Activated naive CD8-positive, alpha-beta T cell treated with anti-CD3 and anti-CD28 coated beads, Interleukin-2, amount 50 U/mL, for 24 hours (primary cell): Measurements from ENCODE around the gene ASB18.

Experiments
- ATAC-seq: fragments of 150-1000 bp; cut with Tn5 transposase; one replicate; pipeline ENCODE4 v1.10.0; 2021
- DNase-seq: peaks from one replicate; pipeline ENCODE4 v3.0.0; 2021
- H3K27ac Mint-ChIP-seq: one replicate; pipeline ENCODE4 v1.8.0; 2021; ENCODE audit warnings: mild to moderate bottlenecking, mixed read lengths
- H3K27me3 Mint-ChIP-seq: one replicate; pipeline ENCODE4 v1.8.0; 2021; ENCODE audit warnings: mixed read lengths
- H3K36me3 Mint-ChIP-seq: one replicate; pipeline ENCODE4 v1.8.0; 2021; ENCODE audit warnings: low read depth, mixed read lengths
- H3K4me1 Mint-ChIP-seq: one replicate; pipeline ENCODE4 v1.8.0; 2021; ENCODE audit warnings: mixed read lengths
- H3K4me3 Mint-ChIP-seq: one replicate; pipeline ENCODE4 v1.8.0; 2021; ENCODE audit warnings: mild to moderate bottlenecking, moderate library complexity, mixed read lengths
- H3K9me3 Mint-ChIP-seq: one replicate; pipeline ENCODE4 v1.8.0; 2021; ENCODE audit warnings: mixed read lengths

Gene ASB18

DNA sequence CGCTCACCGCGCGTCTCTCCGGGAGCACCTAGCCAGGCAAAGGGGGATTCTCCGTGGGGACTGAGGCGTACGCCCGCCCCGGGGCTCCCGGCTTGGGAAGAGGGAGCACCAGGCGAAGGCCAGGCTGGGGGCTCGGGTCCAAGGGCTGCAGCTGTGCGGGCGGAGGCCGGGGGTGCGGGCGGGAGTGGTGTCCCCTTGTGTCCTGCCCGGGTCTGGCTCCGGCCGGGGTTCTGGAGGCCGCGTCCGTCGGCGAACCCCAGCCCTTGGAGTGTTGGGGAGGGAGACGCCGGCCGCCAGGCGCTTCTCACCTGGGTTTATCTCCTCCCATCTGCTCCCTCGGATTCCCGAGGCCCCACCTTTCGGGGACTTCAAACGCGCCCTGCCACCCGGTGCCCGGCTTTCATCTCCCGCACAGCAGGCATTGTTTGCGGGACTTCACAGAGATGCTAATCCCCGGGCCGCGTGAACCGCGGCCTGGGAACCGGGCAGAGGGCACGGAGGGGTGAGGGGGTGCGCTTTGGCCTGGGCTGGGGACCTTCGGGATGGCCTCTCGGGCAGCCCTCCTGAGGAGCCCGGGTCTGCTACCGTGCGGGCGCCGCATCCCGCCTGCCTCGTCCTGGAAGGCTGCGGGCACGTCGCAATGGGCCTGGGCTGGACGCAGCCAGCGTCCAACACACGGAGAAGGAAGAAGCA, 91.0 kb downstream of the ASB18 start:
- no peak overlapping the region for H3K27ac Mint-ChIP-seq
- no peak for DNase-seq
- H3K4me3 Mint-ChIP-seq: no peak overlapping the region
- no peaks in the 10 kb centered on the region for H3K9me3 Mint-ChIP-seq
- H3K36me3 Mint-ChIP-seq: no peaks in the 10 kb centered on the region
- ATAC-seq: no peak
- H3K27me3 Mint-ChIP-seq: peaks cover 83% of the 10 kb centered on the region
- peaks cover 10% of the 10 kb centered on the region for H3K4me1 Mint-ChIP-seq

DNA sequence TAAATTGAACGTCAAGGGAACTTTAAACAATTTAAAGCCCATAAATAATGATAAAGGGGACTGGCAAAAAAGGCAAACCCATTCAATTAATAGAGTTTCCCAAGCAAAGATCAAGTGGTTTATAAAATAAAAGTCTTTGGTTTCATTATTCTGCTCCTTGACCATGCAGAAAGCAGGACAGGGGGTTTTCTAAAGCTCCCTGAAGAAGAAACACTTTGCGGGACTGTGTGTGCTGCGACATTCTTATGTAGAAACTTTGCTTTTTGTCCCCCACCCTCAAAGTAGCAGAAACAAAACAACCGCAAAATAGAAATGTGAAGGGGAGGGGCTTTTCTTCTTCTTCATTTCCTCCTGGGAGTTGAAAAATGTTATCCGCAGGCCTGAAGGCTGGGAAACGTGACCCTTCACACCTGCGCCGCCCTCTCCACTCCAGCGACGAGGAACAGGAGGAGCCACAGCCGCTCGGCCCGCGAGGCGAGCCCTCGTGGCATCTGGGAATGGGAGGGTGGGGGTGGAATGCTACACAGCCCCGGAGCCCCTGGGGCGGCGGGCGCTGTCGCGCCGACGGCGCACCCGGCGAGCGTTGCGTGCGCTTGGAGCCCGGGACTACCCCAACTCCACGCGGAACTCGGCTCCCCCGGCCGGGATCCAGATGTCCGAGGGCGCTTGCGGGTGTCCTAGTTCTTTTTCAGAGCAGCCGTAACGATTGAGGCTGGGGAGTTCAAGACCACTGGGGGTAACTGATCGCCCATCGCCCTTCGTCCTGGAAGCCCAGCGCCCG, 91.8 kb downstream of the ASB18 start:
- DNase-seq (no peak), ATAC-seq (no peak)
- no peak overlapping the region for H3K4me3 Mint-ChIP-seq
- H3K27me3 Mint-ChIP-seq: peaks cover 75% of the 10 kb centered on the region
- no peaks in the 10 kb centered on the region for H3K36me3 Mint-ChIP-seq
- H3K9me3 Mint-ChIP-seq: no peaks in the 10 kb centered on the region
- H3K4me1 Mint-ChIP-seq: peaks cover 8% of the 10 kb centered on the region
- H3K27ac Mint-ChIP-seq: no peak overlapping the region

DNA sequence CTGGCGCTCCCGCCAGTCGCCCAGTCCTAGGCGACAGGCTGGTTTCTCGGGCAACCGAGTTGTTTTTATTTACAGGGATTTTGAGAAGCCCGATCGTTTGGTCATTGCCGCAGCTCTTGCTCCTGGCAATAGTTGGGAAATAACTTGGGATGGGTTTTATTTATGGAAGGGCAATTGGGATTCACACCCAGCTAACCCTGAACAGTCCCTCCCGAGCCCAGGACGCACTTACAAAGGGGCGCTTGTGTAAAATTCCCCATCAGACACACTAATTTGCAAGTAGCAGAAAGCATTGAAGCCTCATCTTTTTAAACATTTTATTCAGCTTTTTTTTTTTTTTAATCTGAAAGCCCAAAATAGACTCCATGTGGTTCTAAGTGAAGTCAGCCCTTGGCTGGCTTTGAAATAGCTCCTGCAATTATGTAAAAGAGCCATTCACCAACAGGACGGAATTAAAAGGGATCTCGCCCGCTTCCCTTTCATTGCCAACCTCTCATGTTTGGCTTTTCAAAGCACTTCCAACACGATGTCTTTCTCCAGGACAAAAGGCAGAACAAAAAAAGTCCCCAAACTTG, 92.4 kb downstream of the ASB18 start:
- H3K4me3 Mint-ChIP-seq: no peak overlapping the region
- peaks cover 10% of the 10 kb centered on the region for H3K4me1 Mint-ChIP-seq
- H3K9me3 Mint-ChIP-seq: no peaks in the 10 kb centered on the region
- no peak overlapping the region for H3K27ac Mint-ChIP-seq
- H3K27me3 Mint-ChIP-seq: peaks cover 72% of the 10 kb centered on the region
- ATAC-seq (no peak), DNase-seq (no peak)
- H3K36me3 Mint-ChIP-seq: no peaks in the 10 kb centered on the region

DNA sequence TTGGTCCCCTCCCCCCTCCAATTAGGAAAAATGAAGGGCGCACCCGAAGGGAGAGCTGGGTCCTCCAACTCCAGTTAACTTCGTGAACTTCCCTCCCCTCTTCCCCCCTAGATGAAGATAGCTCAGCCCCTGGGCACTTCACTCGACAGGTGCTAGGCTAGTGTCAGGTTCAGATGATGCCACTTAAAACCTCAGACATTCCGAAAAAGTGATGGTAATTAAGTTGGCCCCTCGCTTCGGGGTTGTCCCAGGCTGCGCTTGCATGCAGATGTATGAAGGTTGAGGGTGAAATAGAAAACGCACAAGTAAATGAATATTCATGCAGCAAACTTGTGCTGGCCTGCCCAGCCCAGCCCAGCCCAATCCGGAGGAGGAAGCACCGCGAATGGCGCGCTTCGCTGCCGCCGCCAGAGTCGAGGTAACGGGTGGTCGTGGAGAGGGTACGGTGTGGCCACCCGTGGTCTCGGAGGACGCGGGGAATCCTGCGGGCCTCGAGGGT, 93.0 kb downstream of the ASB18 start:
- H3K27me3 Mint-ChIP-seq: peaks cover 72% of the 10 kb centered on the region
- H3K4me1 Mint-ChIP-seq: peaks cover 14% of the 10 kb centered on the region
- ATAC-seq: no peak
- no peak overlapping the region for H3K27ac Mint-ChIP-seq
- DNase-seq: no peak
- H3K9me3 Mint-ChIP-seq: no peaks in the 10 kb centered on the region
- no peaks in the 10 kb centered on the region for H3K36me3 Mint-ChIP-seq
- H3K4me3 Mint-ChIP-seq: no peak overlapping the region

DNA sequence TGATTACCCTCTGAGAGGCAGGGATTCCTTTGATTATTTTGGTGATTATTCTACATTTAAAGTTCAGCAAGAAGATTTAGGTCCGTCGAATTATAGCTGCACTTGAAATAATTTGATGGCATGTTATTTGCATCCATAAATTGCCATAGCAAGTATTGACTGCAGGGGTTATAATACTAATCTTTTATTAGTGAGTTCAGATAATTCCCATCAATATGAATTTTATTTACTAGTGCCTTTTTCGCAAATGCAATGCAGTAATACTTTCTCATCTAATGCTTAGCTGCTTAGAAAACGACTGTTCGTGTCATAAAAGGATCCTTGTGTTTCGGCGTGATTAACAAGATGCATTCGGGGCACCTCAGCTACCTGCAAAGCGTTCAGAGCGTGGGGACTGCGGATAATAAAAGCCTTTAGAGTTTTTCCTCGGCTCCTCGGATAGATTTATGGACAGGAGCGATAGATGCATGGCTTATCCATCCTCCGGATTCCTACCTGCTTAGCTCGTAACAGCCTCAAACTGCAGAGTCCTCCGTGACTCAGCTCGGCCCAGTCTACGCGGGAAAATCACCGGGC, 93.5 kb downstream of the ASB18 start:
- ATAC-seq (no peak), DNase-seq (no peak)
- Mint-ChIP-seq H3K9me3 (no peaks in the 10 kb centered on the region), H3K4me3 (no peak overlapping the region), H3K4me1 (peaks cover 16% of the 10 kb centered on the region), H3K36me3 (no peaks in the 10 kb centered on the region), H3K27me3 (peaks cover 72% of the 10 kb centered on the region), H3K27ac (peak overlapping the region; percentile 42)

DNA sequence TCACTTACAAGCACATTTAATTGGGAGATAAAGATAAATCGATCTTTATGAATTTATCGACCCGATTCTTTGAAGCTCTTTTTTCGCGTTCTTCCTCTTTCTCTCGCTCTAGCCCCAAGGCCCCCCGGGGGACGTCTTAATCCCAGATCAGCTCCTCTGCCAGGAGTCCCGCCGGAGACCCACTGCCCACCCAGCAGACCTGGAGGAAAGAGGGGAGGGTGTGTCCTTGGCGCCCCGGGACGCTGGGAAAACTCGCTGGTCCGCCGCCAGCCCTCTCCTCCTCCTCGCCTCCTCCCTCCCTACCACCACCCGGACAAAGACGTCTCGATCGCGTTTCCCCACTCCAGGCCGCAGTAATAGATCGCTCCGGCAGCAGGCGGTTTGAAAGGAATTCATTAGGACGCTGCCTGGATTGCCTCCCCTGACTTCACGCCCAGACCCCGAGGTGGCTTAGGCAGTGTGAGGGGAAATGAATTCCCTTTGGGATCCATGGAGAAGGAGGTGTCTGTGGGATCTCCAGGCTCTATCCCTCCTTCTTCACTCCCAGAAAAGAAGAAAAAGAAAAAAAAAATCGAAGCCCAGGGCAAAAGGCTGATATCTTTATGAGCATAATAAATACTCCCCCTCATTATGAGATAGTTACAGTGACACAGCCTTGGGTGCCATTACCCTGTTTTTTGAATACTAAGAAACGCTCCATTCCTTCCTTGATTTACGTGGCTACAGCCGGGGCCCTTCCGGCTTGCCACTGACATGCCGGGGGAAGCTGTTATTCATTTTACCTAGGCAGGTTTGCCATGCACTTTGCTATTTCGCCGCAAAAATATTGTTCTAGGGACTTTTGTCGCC, 94.2 kb downstream of the ASB18 start:
- H3K4me3 Mint-ChIP-seq: no peak overlapping the region
- peaks cover 16% of the 10 kb centered on the region for H3K4me1 Mint-ChIP-seq
- no peak for DNase-seq
- ATAC-seq: no peak
- no peaks in the 10 kb centered on the region for H3K36me3 Mint-ChIP-seq
- peak overlapping the region; percentile 42 for H3K27ac Mint-ChIP-seq
- H3K27me3 Mint-ChIP-seq: peaks cover 73% of the 10 kb centered on the region
- H3K9me3 Mint-ChIP-seq: no peaks in the 10 kb centered on the region

DNA sequence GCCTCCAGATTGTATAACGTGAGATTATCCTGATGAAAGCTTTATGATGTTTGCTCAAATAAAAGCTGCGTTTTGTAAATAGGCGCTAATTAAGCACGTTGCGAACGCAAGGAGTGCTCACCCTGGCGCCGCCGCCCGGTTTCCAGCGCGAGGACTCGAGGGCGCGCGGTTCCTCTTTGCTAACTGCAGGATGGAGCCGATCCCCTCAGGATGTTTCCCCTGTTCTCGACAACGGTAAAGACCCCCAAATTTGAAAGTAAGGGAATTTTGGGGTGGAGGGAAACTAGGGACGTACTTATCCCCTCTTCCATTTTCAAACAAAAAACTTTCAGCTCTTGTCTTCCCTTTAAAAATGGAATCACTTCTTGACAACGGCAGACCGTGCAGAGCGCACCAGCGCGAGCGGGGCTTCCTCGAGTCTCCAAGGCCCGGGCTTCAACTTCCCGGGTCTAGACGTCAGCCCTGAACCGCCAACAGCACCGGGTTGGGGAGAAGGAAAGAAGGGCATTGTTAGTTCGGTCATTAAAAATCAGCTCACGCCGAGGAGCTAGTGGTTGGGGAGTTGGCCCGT, 95.0 kb downstream of the ASB18 start:
- H3K4me3 Mint-ChIP-seq: no peak overlapping the region

DNA sequence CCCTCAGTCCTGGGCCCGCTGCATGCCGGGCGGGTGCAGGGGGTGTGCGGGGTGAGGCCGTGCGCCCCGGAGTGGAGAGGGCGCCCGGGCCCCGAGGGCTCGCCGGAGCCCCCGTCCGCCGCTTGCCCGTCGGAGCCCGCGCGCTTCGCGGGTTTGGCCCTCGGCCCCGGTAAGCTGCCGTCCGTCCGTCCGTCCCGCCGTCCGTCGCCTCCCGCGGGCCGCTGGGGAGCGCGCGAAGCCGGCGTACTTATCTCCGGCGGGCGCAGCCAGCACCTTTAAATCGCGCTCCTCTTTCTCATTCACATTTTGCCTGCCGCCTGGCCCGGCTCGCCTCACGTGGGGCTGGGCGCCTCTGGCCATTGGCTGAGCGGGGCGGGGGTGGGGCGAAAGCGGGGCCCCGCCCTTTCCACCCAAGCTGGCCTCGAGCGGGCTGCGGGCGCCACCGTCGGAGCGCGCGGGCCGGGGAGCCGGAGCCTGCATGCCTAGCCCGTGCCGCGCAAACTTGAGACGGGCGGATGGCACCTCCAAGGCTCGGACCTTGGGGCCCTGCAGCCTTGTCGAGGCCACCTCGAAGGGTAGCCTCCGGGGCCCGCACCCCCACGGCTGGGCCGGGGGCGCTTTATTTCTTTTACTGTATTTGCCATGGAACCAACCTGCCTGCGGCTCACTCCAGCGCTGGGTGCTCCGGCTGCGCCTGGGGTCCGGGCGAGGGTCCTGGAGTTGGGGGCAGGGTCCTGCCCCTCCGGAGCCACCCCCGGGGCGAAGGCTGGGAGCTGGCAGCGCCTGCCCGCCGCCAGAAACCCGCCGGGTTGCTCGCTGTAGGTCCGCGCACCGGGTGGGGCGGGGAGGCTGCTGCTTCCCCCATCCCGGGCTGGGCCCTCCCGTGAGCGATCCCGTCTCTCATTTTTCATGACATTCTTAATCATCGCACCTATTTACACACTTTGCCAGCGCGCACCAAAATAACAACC, 95.8 kb downstream of the ASB18 start, which contains the start of gene GBX2:
Gene GBX2 (minus strand): TSS at position 277 of the 971 bp plus-strand sequence. CDS start 415 bp downstream, outside the sequence.
- DNase-seq (no peak), ATAC-seq (no peak)
- Mint-ChIP-seq H3K4me3 (no peak within 1 kb of the TSS), H3K36me3 (no peaks in the 10 kb centered on the region), H3K27ac (no peak within 1 kb of the TSS), H3K4me1 (peaks cover 17% of the 10 kb centered on the region), H3K9me3 (no peaks in the 10 kb centered on the region), H3K27me3 (peaks cover 61% of the 10 kb centered on the region)

More for the DNA sequence above, 95.0 kb downstream of the ASB18 start:
- Mint-ChIP-seq H3K9me3 (no peaks in the 10 kb centered on the region), H3K36me3 (no peaks in the 10 kb centered on the region), H3K27ac (peak overlapping the region; percentile 39), H3K27me3 (peaks cover 70% of the 10 kb centered on the region), H3K4me1 (peaks cover 17% of the 10 kb centered on the region)
- ATAC-seq: no peak
- no peak for DNase-seq

DNA sequence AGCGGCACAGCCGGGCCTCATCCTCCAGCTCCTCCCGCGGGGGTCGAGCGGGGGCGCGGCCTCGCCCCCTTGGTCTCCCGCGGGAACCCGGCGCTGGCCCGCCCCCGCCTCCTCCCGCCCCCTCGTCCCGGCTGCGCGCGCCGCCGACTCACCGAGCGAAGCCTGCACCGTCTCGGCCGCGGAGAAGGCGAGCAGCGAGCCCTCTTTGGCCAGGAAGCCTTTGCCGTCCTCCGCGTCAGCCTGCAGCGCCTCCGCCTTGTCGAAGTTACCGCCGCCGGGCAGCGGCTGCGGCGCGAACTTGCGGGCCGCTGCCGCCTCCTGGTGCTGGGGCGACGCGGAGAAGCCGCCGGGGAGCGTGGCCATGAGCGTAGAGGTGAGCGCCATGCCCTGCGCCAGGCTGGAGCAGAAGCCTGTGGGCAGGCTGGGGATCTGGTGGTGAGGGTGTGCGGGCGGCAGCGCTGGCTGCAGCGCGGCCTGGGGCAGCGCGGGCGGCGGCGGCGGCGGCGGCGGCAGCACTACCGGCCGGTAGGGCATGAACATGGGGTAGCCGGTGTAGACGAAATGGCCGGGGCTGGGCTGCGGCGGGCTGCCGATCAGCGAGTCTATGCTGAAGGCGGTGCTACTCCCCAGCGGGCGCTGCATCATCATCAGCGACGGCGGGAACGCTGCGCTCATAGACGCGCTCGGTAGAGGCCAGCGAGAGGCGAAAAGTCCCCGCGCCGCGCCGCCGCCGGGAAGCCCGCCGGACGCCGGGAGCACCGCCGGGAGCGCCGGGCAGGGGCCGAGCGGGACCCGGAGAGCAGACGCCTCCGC, 96.7 kb downstream of the ASB18 start:
- DNase-seq: no peak
- Mint-ChIP-seq H3K27me3 (peaks cover 64% of the 10 kb centered on the region), H3K36me3 (no peaks in the 10 kb centered on the region), H3K4me1 (peaks cover 17% of the 10 kb centered on the region), H3K27ac (no peak overlapping the region), H3K4me3 (no peak overlapping the region), H3K9me3 (no peaks in the 10 kb centered on the region)
- ATAC-seq: no peak

DNA sequence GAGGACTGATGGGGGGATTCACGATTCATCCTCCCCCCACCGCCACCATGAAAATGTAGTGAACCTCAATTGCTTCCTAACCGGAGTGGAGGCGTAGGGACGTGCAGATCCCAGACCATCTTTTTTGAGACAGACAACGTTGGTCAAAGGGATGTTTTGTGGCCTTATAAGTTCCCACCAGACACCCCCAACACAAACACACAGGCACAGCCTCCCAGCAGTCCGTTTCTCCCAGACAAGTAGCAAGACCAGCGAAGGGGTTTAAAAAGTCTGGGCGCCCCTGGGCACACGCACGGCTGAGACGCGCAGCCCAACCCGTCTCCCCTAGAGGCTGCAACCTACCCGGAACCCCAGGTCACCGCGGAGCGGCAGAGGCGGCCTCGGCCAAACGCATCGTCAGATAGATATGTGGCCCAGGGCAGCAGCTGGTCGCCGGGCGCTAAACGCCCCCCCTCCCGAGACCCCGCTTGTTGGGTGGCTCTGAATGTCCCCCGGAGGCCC, 97.4 kb downstream of the ASB18 start:
- H3K27ac Mint-ChIP-seq: no peak overlapping the region
- no peaks in the 10 kb centered on the region for H3K36me3 Mint-ChIP-seq
- peak overlapping the region; percentile 17 for H3K4me3 Mint-ChIP-seq
- H3K27me3 Mint-ChIP-seq: peaks cover 63% of the 10 kb centered on the region
- H3K4me1 Mint-ChIP-seq: peaks cover 17% of the 10 kb centered on the region
- no peak for DNase-seq
- no peaks in the 10 kb centered on the region for H3K9me3 Mint-ChIP-seq
- no peak for ATAC-seq

DNA sequence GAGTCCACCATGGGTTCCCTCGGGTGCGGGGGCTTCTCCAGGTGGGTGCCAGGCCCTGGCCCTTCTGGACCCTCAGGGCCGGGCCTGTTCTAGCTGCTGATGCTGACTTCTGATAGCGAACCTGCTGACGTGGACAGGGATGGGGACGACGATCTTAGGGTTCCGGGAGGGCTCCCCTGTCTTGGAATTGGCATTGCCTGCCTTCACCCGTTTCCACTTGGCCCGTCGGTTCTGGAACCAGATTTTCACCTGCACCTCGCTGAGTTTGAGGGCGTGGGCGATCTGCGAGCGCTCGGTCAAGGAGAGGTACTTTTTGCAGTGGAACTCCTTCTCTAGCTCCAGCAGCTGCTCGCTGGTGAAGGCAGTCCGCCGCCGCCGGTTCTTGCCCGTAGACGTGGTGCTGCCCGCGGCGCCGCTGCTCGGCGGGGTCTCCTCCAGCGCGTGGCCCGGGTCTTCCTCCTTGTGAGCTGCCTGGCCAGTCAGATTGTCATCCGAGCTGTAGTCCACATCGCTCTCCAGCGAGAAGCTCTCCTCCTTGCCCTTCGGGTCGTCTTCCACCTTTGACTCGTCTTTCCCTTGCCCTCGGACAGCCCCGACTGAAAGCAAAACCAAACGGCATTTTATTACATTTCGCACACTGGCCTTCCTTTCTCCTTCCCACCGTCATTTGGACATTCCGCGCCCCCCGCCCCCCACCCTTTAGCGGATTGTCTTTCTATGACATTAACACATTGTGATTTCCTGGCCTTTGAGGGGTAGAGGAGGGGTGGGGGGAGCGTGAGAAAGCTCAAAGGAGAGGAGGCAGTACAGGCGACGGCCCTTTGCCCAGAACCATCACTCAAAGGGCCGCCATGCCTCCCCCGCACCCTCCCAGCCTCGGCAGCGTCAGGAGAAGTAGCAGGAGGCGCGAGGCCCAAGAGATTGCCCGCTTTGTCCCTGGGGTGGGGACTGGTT, 98.1 kb downstream of the ASB18 start:
- Mint-ChIP-seq H3K9me3 (no peaks in the 10 kb centered on the region), H3K27ac (no peak overlapping the region), H3K4me1 (peaks cover 17% of the 10 kb centered on the region), H3K4me3 (peak overlapping the region; percentile 38), H3K27me3 (peaks cover 64% of the 10 kb centered on the region), H3K36me3 (no peaks in the 10 kb centered on the region)
- ATAC-seq (no peak), DNase-seq (no peak)
